ENCODE results near the gene TAAR9. TPM values are rescaled to one million over a fixed set of nuclear protein-coding genes. Genes with fewer than 3 reads are reported as not detected.
"Not testable (repeated sequence)": the region's sequence is repeated elsewhere in the genome, so short reads cannot be mapped to it uniquely, and the experiment has no call there.

The TAAR9 gene
- polyA plus RNA-seq, 3 donors from 2014 or later: not detected

GRCh38 chr6:132527791-132528190 lies 10.3 kb upstream of the TAAR9 start:
- no peaks in the 10 kb centered on the region for H3K9me3 Mint-ChIP-seq
- peaks cover 2 to 13% (median 7%) of the 10 kb centered on the region in 3 donors for H3K27me3 Mint-ChIP-seq (ENCODE audit: low read depth in 3 of 3)
- H3K36me3 Mint-ChIP-seq: no peaks in the 10 kb centered on the region
- DNase-seq: no peak
- no peak overlapping the region for H3K4me3 Mint-ChIP-seq
- no peak overlapping the region for H3K27ac Mint-ChIP-seq
- H3K4me1 Mint-ChIP-seq: peaks cover 0 to 2% of the 10 kb centered on the region in 2 donors

- peaks cover 2 to 9% (median 6%) of the 10 kb centered on the region in 3 donors for H3K27me3 Mint-ChIP-seq (ENCODE audit: low read depth in 3 of 3)
- peaks cover 0 to 2% of the 10 kb centered on the region in 2 donors for H3K4me1 Mint-ChIP-seq
- H3K36me3 Mint-ChIP-seq: no peaks in the 10 kb centered on the region
Observed at GRCh38 chr6:132530293-132530974, 7.6 kb upstream of the TAAR9 start.

GRCh38 chr6:132534546-132534945 lies 3.5 kb upstream of the TAAR9 start:
- H3K9me3 Mint-ChIP-seq; H3K27me3 Mint-ChIP-seq (ENCODE audit: low read depth in 3 of 3); DNase-seq; H3K36me3 Mint-ChIP-seq; H3K27ac Mint-ChIP-seq; H3K4me1 Mint-ChIP-seq; H3K4me3 Mint-ChIP-seq: not testable (repeated sequence)

More at GRCh38 chr6:132530293-132530974, 7.6 kb upstream of the TAAR9 start:
- peak overlapping the region in 1 of 5 donors; percentile 25 for H3K4me3 Mint-ChIP-seq
- H3K9me3 Mint-ChIP-seq: peaks cover 0 to 6% (median 1%) of the 10 kb centered on the region in 6 donors
- no peak overlapping the region for H3K27ac Mint-ChIP-seq
- peak; percentile 60 to 70 (median 67) for DNase-seq

- peaks cover 0 to 9% (median 1%) of the 10 kb centered on the region in 3 donors for H3K27me3 Mint-ChIP-seq (ENCODE audit: low read depth in 3 of 3)
Observed at GRCh38 chr6:132537145-132537544, 932 bp upstream of the TAAR9 start.

GRCh38 chr6:132544826-132545225 lies 6.7 kb downstream of the TAAR9 start:
- H3K27ac Mint-ChIP-seq: no peak overlapping the region
- no peaks in the 10 kb centered on the region for H3K4me1 Mint-ChIP-seq
- no peak overlapping the region for H3K4me3 Mint-ChIP-seq
- peaks cover 2 to 4% (median 4%) of the 10 kb centered on the region in 3 donors for H3K27me3 Mint-ChIP-seq (ENCODE audit: low read depth in 3 of 3)
- DNase-seq: no peak
- no peaks in the 10 kb centered on the region for H3K36me3 Mint-ChIP-seq
- no peaks in the 10 kb centered on the region for H3K9me3 Mint-ChIP-seq

More at GRCh38 chr6:132537145-132537544, 932 bp upstream of the TAAR9 start:
- Mint-ChIP-seq H3K4me1 (no peaks in the 10 kb centered on the region), H3K4me3 (no peak overlapping the region), H3K27ac (no peak overlapping the region), H3K36me3 (no peaks in the 10 kb centered on the region), H3K9me3 (peaks cover 0 to 6% (median 1%) of the 10 kb centered on the region in 6 donors)
- DNase-seq: no peak

GRCh38 chr6:132548746-132549463 lies 10.8 kb downstream of the TAAR9 start:
- H3K9me3 Mint-ChIP-seq: no peaks in the 10 kb centered on the region
- H3K27me3 Mint-ChIP-seq (ENCODE audit: low read depth in 3 of 3): peaks cover 0 to 3% (median 2%) of the 10 kb centered on the region in 3 donors
- H3K27ac Mint-ChIP-seq: no peak overlapping the region
- no peak overlapping the region for H3K4me3 Mint-ChIP-seq
- no peak for DNase-seq
- H3K36me3 Mint-ChIP-seq: no peaks in the 10 kb centered on the region
- H3K4me1 Mint-ChIP-seq: no peaks in the 10 kb centered on the region

- Mint-ChIP-seq H3K27me3 (ENCODE audit: low read depth in 3 of 3) (peaks cover 0 to 3% (median 0%) of the 10 kb centered on the region in 3 donors), H3K4me3 (no peak overlapping the region), H3K36me3 (no peaks in the 10 kb centered on the region), H3K27ac (no peak overlapping the region), H3K4me1 (no peaks in the 10 kb centered on the region), H3K9me3 (no peaks in the 10 kb centered on the region)
- DNase-seq: no peak
Observed at GRCh38 chr6:132551214-132551613, 13.1 kb downstream of the TAAR9 start.

- Mint-ChIP-seq H3K4me3 (no peak within 1 kb of the TSS), H3K27me3 (ENCODE audit: low read depth in 3 of 3) (peaks cover 0 to 6% (median 3%) of the 10 kb centered on the region in 3 donors), H3K4me1 (no peaks in the 10 kb centered on the region), H3K27ac (no peak within 1 kb of the TSS), H3K36me3 (no peaks in the 10 kb centered on the region), H3K9me3 (no peaks in the 10 kb centered on the region)
- no peak for DNase-seq
Observed at GRCh38 chr6:132552372-132552771, 14.3 kb downstream of the TAAR9 start, which contains the start of gene TAAR8. Gene TAAR8, plus strand, starts transcription at chr6:132552672. Its CDS starts 21 bp downstream, at chr6:132552693.

- not testable (repeated sequence) for H3K36me3 Mint-ChIP-seq, DNase-seq, H3K27ac Mint-ChIP-seq, H3K4me1 Mint-ChIP-seq, H3K4me3 Mint-ChIP-seq, H3K9me3 Mint-ChIP-seq
- peaks cover 1 to 15% (median 4%) of the 10 kb centered on the region in 3 donors for H3K27me3 Mint-ChIP-seq (ENCODE audit: low read depth in 3 of 3)
Observed at GRCh38 chr6:132560087-132560486, 22.0 kb downstream of the TAAR9 start.

- no peak overlapping the region for H3K27ac Mint-ChIP-seq
- H3K9me3 Mint-ChIP-seq: peaks cover 0 to 2% (median 0%) of the 10 kb centered on the region in 6 donors
- H3K4me3 Mint-ChIP-seq: no peak overlapping the region
- H3K27me3 Mint-ChIP-seq (ENCODE audit: low read depth in 3 of 3): peaks cover 1 to 16% (median 4%) of the 10 kb centered on the region in 3 donors
- H3K4me1 Mint-ChIP-seq: no peaks in the 10 kb centered on the region
- H3K36me3 Mint-ChIP-seq: no peaks in the 10 kb centered on the region
- no peak for DNase-seq
Observed at GRCh38 chr6:132566404-132566803, 28.3 kb downstream of the TAAR9 start.

- Mint-ChIP-seq H3K27me3 (ENCODE audit: low read depth in 3 of 3) (peaks cover 0 to 16% (median 4%) of the 10 kb centered on the region in 3 donors), H3K27ac (no peak overlapping the region), H3K9me3 (peaks cover 0 to 2% (median 0%) of the 10 kb centered on the region in 6 donors), H3K4me3 (no peak overlapping the region), H3K4me1 (no peaks in the 10 kb centered on the region), H3K36me3 (no peaks in the 10 kb centered on the region)
- DNase-seq: no peak
Observed at GRCh38 chr6:132567566-132567965, 29.5 kb downstream of the TAAR9 start.

GRCh38 chr6:132568611-132569010 lies 30.5 kb downstream of the TAAR9 start:
- no peak for DNase-seq
- Mint-ChIP-seq H3K4me1 (no peaks in the 10 kb centered on the region), H3K36me3 (no peaks in the 10 kb centered on the region), H3K27ac (no peak overlapping the region), H3K4me3 (no peak overlapping the region), H3K27me3 (ENCODE audit: low read depth in 3 of 3) (peaks cover under 1 to 17% (median 7%) of the 10 kb centered on the region in 3 donors), H3K9me3 (peaks cover 0 to 2% (median 0%) of the 10 kb centered on the region in 6 donors)

- Mint-ChIP-seq H3K27me3 (ENCODE audit: low read depth in 3 of 3) (peaks cover 2 to 19% (median 7%) of the 10 kb centered on the region in 3 donors), H3K9me3 (peaks cover 0 to 2% (median 0%) of the 10 kb centered on the region in 6 donors), H3K4me3 (no peak overlapping the region), H3K4me1 (no peaks in the 10 kb centered on the region), H3K36me3 (no peaks in the 10 kb centered on the region), H3K27ac (no peak overlapping the region)
- DNase-seq: no peak
Observed at GRCh38 chr6:132569170-132569569, 31.1 kb downstream of the TAAR9 start.

- peaks cover 0 to 2% (median 0%) of the 10 kb centered on the region in 6 donors for H3K9me3 Mint-ChIP-seq
Observed at GRCh38 chr6:132570221-132570777, 32.2 kb downstream of the TAAR9 start, which contains the start of gene TAAR6. Gene TAAR6, plus strand, starts transcription at chr6:132570322. Its CDS starts 0 bp downstream, at chr6:132570322.

More at GRCh38 chr6:132570221-132570777, 32.2 kb downstream of the TAAR9 start, which contains the start of gene TAAR6:
- peaks cover 2 to 16% (median 7%) of the 10 kb centered on the region in 3 donors for H3K27me3 Mint-ChIP-seq (ENCODE audit: low read depth in 3 of 3)
- H3K4me3 Mint-ChIP-seq: no peak within 1 kb of the TSS
- no peaks in the 10 kb centered on the region for H3K4me1 Mint-ChIP-seq
- no peak for DNase-seq
- H3K36me3 Mint-ChIP-seq: no peaks in the 10 kb centered on the region
- H3K27ac Mint-ChIP-seq: no peak within 1 kb of the TSS

Data from immature natural killer cell (primary cell).